Activated CD8-positive, alpha-beta memory T cell treated with anti-CD3 and anti-CD28 coated beads, Interleukin-2, amount 50 U/mL, for 4 hours (primary cell): ENCODE measurements around the gene TENT5A.
"Not testable (repeated sequence)": the region's sequence is repeated elsewhere in the genome, so short reads cannot be mapped to it uniquely, and the experiment has no call there.

Source experiments
- DNase-seq: peaks from one replicate; pipeline ENCODE4 v3.0.0-alpha.2; 2020

The TENT5A gene

GRCh38 chr6:81752084-81752920, at the start of gene TENT5A:
Gene TENT5A (minus strand): TSS chr6:81752681. CDS start chr6:81752141, 540 bp downstream.
- DNase-seq, result peak; percentile 85

- no peak for DNase-seq
These were observed 49.0 kb upstream of the TENT5A start for GRCh38 chr6:81801489-81801888.

GRCh38 chr6:81800666-81801065, 48.2 kb upstream of the TENT5A start:
- no peak for DNase-seq

DNA sequence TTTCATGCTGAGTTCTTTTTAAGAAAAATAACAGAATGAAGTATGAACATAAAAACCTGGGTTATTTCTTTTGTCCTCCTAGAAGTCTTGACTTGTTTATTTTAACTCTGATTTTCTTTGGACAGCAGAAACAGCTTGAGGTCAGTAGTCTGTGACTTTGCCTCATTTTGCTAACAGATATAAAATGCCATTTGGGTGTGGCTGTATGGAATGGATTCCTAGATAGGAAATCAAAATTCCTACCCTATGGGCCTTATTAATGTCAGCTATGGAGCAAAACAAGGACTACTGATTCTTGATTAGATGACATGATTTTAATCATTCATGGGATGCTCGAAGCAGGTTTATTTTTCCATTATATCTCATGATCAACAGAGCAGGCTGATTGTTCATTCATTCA, 46.8 kb upstream of the TENT5A start:
- no peak for DNase-seq

GRCh38 chr6:81797591-81797990, 45.1 kb upstream of the TENT5A start:
- no peak for DNase-seq

- no peak for DNase-seq
These were observed 43.4 kb upstream of the TENT5A start for GRCh38 chr6:81795890-81796289.

GRCh38 chr6:81793821-81794475, 41.5 kb upstream of the TENT5A start:
- DNase-seq, result no peak

- DNase-seq, result no peak
These were observed 40.3 kb upstream of the TENT5A start for GRCh38 chr6:81792826-81793225.

DNA sequence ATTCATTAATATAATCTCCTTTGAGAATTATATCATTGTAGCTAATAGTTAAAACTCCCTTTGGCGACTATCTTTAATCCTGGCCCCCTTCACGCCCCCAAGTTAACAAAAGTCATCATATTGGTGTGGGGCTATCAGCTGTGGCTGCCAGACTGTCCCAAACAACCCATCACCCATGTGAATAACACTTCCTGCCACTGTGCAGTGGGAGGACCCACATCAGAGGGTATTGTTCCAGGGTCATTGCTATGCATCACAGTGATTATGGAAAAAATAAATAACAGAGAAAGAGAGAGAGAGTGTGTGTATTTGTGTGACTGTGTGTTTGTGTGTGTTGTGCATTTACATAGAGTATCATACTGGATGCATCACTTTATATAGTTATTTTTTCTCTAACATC, 39.3 kb upstream of the TENT5A start:
- DNase-seq, result no peak

- DNase-seq, result no peak
These were observed 37.6 kb upstream of the TENT5A start for GRCh38 chr6:81790034-81790433.

- no peak for DNase-seq
These were observed 36.8 kb upstream of the TENT5A start for GRCh38 chr6:81789291-81789690.

DNA sequence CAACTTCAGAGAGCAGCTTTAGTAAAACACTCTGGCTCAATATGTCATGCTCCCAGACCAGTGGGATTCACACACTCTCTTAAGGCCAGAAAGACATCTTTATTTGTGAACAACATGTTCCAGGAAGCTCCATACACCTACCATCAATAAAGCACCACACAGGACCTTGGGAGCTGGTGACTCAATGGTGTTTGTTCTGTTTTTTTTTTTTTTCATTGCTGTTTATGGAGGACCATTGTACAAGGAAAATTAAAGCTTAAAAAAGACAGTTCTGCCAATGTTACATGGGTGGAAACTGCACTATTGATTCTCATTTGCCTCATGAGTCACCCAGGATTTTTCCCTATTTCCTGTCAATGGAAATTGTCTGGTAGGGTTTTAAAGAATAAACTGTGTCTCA, 36.3 kb upstream of the TENT5A start:
- DNase-seq, result no peak

- no peak for DNase-seq
These were observed 35.0 kb upstream of the TENT5A start for GRCh38 chr6:81787313-81788068.

GRCh38 chr6:81786150-81786549, 33.7 kb upstream of the TENT5A start:
- DNase-seq, result no peak

DNA sequence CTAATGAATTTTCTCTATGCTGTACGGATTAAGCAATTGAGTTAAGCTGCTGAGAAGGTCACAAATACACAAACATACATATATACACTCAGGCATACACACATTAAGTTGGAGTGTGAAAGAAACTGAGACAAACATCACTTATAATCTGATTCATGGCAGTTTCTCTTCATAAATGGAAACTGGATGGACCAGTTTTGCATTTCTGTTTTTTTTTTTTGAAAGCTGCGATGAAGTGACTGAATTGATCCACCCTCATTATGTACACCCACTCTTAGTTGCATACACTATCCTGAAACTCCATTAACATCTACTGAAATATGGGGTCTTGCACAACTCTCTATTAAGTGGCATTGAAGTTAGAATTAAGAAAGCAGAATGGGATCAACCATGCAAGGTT, 32.9 kb upstream of the TENT5A start:
- DNase-seq, result no peak

DNA sequence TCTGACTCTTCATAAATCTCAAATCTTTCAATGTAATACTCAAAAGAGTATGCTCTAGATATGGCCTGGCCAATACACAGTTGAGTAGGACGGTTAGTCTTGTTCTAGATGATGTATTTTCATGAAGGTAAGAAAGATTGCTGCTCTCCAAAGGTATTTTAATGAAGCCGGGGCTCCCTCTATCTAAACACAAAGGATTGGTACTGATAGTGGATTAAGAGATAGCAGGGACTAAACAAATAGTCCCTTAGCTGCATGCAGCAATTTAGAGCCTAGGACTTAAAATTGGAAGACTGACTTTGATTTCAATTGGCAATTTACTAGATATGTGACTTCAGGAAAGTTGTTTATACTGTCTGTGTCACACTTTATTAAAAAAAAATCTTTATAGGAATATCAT, 31.4 kb upstream of the TENT5A start:
- DNase-seq, result no peak

DNA sequence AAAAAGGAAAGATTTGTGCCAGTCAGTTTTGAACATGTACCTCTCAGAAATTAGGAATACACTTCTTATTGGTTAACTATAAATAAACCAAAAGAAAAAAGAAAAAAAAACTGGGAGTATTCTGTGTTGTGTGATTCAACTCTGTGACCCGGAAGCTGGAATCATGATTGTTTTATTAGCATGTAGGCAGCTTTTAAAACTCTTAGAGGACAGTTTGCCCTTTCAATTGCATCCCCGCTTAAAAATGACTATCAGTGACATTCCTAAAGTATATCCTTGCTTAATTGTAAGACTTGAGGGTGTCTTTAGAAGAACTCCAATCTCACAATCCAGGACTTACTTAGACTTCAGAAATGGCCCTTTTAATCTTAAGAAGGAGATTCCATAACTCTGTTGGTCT, 29.1 kb upstream of the TENT5A start:
- no peak for DNase-seq

- DNase-seq, result no peak
These were observed 25.2 kb upstream of the TENT5A start for GRCh38 chr6:81777586-81778268.

- not testable (repeated sequence) for DNase-seq
These were observed 23.7 kb upstream of the TENT5A start for GRCh38 chr6:81776219-81776618.

DNA sequence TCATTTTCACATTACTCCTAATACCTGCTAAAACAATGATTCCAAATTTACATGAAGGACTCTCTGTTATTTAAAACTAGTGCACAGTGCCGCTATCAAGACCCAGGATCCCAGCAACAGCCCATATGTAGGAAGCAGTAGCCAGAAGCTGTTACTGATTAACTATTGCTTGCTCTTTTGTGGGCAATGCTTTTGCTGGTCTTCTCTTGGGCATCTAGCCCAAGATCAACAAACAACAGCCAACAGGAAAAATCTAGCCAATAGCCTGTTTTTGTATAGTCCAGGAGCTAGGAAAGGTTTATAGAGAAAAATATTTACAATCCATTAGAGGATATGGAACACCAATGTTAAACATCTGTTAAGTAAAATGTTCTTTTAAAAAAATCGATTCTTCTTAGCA, 22.1 kb upstream of the TENT5A start:
- no peak for DNase-seq

- no peak for DNase-seq
These were observed 21.4 kb upstream of the TENT5A start for GRCh38 chr6:81773887-81774286.

GRCh38 chr6:81772741-81773140, 20.3 kb upstream of the TENT5A start:
- no peak for DNase-seq

DNA sequence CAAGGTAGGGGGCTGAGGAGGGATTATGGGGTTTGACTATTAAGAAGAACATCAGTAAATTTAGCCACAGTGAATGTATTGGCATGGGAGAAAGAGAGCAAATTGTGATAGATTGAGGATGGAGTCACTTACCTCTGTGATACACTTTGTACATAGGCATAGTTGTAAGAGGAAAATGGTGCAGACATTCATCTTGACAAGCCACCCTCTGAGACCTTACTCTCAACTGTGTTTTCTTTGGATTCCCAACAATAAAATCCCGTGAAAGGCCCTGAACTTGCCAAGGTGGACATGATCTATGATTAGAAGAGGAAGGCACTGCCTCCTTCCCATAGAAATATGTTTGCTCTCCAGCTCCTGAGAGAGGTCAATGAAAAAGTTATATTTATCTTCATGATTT, 18.6 kb upstream of the TENT5A start:
- DNase-seq, result no peak
